H1 (cell line): ENCODE measurements around the gene SLC9C2. TPM values are rescaled to one million over a fixed set of nuclear protein-coding genes. Genes with fewer than 3 reads are reported as not detected.

Experiments
- SRF ChIP-seq: IDR thresholded peaks from 2 replicates; pipeline ENCODE4 v1.6.1; 2011; ENCODE audit warnings: mild to moderate bottlenecking, low read depth, low read length, moderate library complexity
- polyA plus RNA-seq, 7 experiments: library from polyadenylated mRNA; depleted of rRNA in 3 of 7; stranded (reverse) in 5 of 7; unstranded in 2 of 7; fragments of >200 nt in 5 of 7; fragments of 200-250 nt in 2 of 7; gene quantifications; 1 replicate in 5 of 7; 2 replicates in 1 of 7; 4 replicates in 1 of 7; pipeline versions ENCODE4 v1.2.1 to v1.2.3, GENCODE V29; 2011 to 2013; ENCODE audit warnings: missing spikeins in 2 of 7, mixed read lengths in 2 of 7
- total RNA-seq: library from RNA; stranded (reverse); fragmentation: NEBNext Ultra II Directional; extraction: Animal tissue kit (Norgen Biotek cat#: 25700); gene quantifications from 2 replicates; pipeline ENCODE4 v1.2.1, GENCODE V29; 2021

SLC9C2 gene
- total and polyA plus RNA-seq, 2 of the 8 experiments (the other 6 are each of a cell fraction or from before 2014, with no cell fraction given) = not detected

GRCh38 chr1:173478094-173478674 lies 124.7 kb downstream of the SLC9C2 start (continued):
- TF ChIP-seq SRF = no peak
